ENCODE results near the gene SIGMAR1.

SIGMAR1 gene

GRCh38 chr9:34637356-34638137, at the start of gene SIGMAR1:
TSS of gene SIGMAR1 (minus strand) at chr9:34637787. CDS start at chr9:34637697, 90 bp downstream.
- in situ Hi-C loops (cut with HindIII; ENCODE audit: low sequenced_read_pairs), result no loop called here

GRCh38 chr9:34686732-34687131, 49.1 kb upstream of the SIGMAR1 start:
- in situ Hi-C loops (cut with HindIII; ENCODE audit: low sequenced_read_pairs), result no loop called here

GRCh38 chr9:34686231-34686630, 48.6 kb upstream of the SIGMAR1 start:
- in situ Hi-C loops (cut with HindIII; ENCODE audit: low sequenced_read_pairs), result no loop called here

GRCh38 chr9:34685591-34685990, 48.0 kb upstream of the SIGMAR1 start:
- in situ Hi-C loops (cut with HindIII; ENCODE audit: low sequenced_read_pairs), result no loop called here

- in situ Hi-C loops (cut with HindIII; ENCODE audit: low sequenced_read_pairs), result no loop called here
Measured at GRCh38 chr9:34684816-34685215, 47.2 kb upstream of the SIGMAR1 start.

GRCh38 chr9:34684145-34684544, 46.6 kb upstream of the SIGMAR1 start:
- in situ Hi-C loops (cut with HindIII; ENCODE audit: low sequenced_read_pairs), result no loop called here

GRCh38 chr9:34675869-34676268, 38.3 kb upstream of the SIGMAR1 start:
- in situ Hi-C loops (cut with HindIII; ENCODE audit: low sequenced_read_pairs), result no loop called here

- in situ Hi-C loops (cut with HindIII; ENCODE audit: low sequenced_read_pairs), result no loop called here
Measured at GRCh38 chr9:34675048-34675714, 37.6 kb upstream of the SIGMAR1 start.

- in situ Hi-C loops (cut with HindIII; ENCODE audit: low sequenced_read_pairs), result no loop called here
Measured at GRCh38 chr9:34674440-34674839, 36.9 kb upstream of the SIGMAR1 start.

- in situ Hi-C loops (cut with HindIII; ENCODE audit: low sequenced_read_pairs), result no loop called here
Measured at GRCh38 chr9:34671307-34671706, 33.7 kb upstream of the SIGMAR1 start.

GRCh38 chr9:34669809-34670562, 32.4 kb upstream of the SIGMAR1 start:
- in situ Hi-C loops (cut with HindIII; ENCODE audit: low sequenced_read_pairs), result no loop called here

- in situ Hi-C loops (cut with HindIII; ENCODE audit: low sequenced_read_pairs), result no loop called here
Measured at GRCh38 chr9:34665381-34666250, 28.0 kb upstream of the SIGMAR1 start.

- in situ Hi-C loops (cut with HindIII; ENCODE audit: low sequenced_read_pairs), result no loop called here
Measured at GRCh38 chr9:34665067-34665380, 27.4 kb upstream of the SIGMAR1 start.

- in situ Hi-C loops (cut with HindIII; ENCODE audit: low sequenced_read_pairs), result no loop called here
Measured at GRCh38 chr9:34664281-34665066, 26.9 kb upstream of the SIGMAR1 start.

GRCh38 chr9:34663303-34663605, 25.7 kb upstream of the SIGMAR1 start:
- in situ Hi-C loops (cut with HindIII; ENCODE audit: low sequenced_read_pairs), result no loop called here

- in situ Hi-C loops (cut with HindIII; ENCODE audit: low sequenced_read_pairs), result no loop called here
Measured at GRCh38 chr9:34662526-34663302, 25.1 kb upstream of the SIGMAR1 start, which contains the start of gene CCL27. TSS of gene CCL27 (minus strand) at chr9:34662657. CDS start at chr9:34662633, 24 bp downstream.

GRCh38 chr9:34659592-34660253, 22.1 kb upstream of the SIGMAR1 start:
- in situ Hi-C loops (cut with HindIII; ENCODE audit: low sequenced_read_pairs), result no loop called here

- in situ Hi-C loops (cut with HindIII; ENCODE audit: low sequenced_read_pairs), result no loop called here
Measured at GRCh38 chr9:34658461-34658860, 20.9 kb upstream of the SIGMAR1 start.

GRCh38 chr9:34656992-34657391, 19.4 kb upstream of the SIGMAR1 start:
- in situ Hi-C loops (cut with HindIII; ENCODE audit: low sequenced_read_pairs), result no loop called here

All from DLD1 (cell line).